Measurements from ENCODE around the gene E2F1. TPM values are rescaled to one million over a fixed set of nuclear protein-coding genes. Genes with fewer than 3 reads are reported as not detected.
"Not testable (repeated sequence)": the region's sequence is repeated elsewhere in the genome, so short reads cannot be mapped to it uniquely, and the experiment has no call there.

E2F1 gene
- total RNA-seq, 1 experiment from 2014 or later = 64.2 TPM

DNA sequence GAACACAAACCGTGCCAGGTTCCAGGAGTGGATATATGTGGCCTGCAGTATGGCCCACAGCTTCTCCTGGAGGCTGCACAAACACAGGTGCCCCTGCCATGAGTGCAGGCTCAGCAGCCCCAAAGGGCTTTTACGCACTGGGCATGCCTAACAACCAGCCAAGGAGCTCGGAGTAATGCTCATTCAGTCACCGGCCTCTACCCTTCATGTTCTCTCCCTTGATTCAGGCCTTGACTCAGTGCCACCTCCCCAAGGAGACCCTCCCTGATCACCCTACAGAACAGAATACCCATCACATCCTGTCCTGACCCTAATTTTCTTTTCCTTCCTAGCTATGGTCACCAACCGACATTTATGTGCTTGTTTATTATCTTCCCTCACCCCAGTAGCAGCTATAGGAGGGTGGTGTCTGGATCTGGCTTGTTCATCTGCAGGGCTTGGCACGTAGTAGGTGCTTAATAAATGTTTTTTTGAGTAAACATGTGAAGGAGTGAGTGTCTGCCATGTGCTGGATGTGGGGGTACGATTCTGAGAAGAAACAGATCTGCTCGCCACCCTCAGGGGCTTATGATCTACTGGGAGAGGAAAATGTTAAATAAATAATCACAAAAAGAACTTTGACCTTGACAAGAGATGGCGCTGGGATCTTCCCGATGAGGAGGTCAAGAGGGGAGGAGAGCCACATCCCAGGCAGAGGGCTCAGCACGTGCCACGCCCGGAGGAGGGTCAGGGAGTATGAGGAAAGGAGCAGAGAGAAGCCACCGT lies 24.7 kb upstream of the E2F1 start:
- no peak for DNase-seq (ENCODE audit: low read depth)

DNA sequence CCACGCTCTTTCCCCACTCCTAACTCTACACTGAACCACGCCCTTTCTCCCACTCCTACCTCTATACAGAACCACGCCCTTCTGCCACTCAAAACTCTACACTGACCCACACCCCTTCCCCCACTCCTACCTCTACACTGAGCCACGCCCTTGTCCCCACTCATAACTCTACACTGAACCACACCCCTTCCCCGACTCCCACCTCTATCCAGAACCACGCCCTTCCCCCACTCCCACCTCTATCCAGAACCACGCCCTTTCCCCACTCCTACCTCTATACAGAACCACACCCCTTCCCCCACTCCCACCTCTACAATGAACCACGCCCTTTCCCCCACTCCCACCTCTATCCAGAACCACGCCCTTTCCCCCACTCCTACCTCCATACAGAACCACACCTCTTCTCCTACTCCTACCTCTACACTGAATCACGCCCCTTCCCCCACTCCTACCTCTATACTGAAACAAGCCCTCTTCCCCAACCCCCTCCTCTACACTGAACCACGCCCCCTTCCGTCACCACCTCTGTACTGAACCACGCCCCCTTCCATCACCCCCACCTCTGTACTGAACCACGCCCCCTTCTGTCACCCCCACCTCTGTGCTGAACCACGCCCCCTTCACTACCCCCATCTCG lies 23.8 kb upstream of the E2F1 start:
- no peak for DNase-seq (ENCODE audit: low read depth)

GRCh38 chr20:33709398-33709797 lies 23.2 kb upstream of the E2F1 start:
- DNase-seq (ENCODE audit: low read depth) = no peak

DNA sequence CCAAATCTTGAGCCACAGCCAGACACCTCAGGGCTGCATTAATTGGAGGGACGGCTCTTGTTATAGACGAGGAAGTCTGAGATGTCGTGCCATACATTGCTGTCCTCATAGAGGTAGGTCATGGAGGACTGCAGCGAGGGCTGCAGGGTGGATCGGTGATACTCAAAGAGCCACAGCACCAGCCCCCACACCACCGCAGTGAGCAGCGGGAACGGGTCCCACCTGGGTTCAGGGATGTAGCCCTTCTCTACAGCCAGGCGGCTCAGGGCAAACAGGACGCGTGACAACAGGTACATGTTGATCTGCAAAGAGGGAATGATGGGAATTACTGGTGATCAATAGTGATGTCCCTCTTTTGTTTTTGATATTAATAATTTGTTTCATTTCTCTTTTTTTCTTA lies 21.5 kb upstream of the E2F1 start:
- no peak for DNase-seq (ENCODE audit: low read depth)

DNA sequence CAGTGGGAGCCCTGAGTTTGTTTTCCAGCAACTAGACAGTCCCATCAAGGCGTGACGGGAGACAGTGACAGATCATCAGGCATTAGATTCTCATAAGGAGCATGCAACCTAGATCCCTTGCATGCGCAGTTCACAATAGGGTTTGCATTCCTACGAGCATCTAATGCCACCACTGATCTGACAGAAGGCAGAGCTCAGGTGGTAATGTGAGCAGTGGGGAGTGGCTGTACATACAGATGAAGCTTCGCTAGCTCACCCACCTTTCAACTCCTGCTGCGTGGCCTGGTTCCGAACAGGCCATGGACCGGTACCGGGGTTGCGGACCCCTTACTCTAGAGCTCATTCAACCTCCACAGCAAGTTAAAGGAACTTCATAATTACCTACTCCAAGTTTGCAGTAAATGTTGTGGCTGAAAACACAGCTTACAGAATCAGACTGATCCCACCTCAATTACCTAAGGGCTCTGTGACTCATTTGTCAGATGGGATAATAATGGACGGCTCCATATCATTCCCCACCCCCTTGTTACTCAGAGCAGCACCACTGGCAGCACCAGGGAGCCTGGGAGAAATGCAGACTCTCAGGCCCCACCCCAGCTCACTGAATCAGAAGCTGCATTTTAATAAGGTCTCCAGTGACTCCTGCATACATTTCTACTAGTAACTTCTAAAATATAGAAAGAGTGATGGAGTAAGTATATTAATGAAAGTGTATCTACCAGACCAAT lies 18.2 kb upstream of the E2F1 start:
- DNase-seq (ENCODE audit: low read depth) = peak; percentile 41

GRCh38 chr20:33703498-33704137 lies 17.4 kb upstream of the E2F1 start:
- no peak for DNase-seq (ENCODE audit: low read depth)

GRCh38 chr20:33702861-33703260 lies 16.7 kb upstream of the E2F1 start:
- no peak for DNase-seq (ENCODE audit: low read depth)

DNA sequence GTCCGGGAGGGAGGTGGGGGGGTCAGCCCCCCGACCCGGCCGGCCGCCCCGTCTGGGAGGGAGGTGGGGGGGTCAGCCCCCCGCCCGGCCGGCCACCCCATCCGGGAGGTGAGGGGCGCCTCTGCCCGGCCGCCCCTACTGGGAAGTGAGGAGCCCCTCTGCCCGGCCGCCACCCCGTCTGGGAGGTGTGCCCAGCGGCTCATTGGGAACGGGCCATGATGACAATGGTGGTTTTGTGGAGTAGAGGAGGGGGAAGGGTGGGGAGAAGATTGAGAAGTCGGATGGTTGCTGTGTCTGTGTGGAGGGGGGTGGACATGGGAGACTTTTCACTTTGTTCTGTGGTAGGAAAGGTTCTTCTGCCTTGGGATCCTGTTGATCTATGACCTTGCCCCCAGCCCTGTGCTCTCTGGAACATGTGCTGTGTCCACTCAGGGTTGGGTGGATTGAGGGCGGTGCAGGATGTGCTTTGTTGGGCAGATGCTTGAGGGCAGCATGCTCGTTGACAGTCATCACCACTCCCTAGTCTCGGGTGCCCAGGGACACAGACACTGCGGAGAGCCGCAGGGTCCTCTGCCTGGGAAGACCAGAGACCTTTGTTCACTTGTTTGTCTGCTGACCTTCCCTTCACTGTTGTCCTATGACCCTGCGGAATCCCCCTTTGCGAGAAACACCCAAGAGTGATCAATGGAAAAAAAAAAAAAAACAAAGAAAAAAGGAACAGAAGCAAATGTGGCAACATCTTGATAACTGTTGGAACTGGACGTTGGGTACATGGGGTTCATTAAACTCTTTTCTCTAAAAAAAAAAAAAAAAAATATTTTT lies 15.7 kb upstream of the E2F1 start:
- DNase-seq (ENCODE audit: low read depth) = no peak

DNA sequence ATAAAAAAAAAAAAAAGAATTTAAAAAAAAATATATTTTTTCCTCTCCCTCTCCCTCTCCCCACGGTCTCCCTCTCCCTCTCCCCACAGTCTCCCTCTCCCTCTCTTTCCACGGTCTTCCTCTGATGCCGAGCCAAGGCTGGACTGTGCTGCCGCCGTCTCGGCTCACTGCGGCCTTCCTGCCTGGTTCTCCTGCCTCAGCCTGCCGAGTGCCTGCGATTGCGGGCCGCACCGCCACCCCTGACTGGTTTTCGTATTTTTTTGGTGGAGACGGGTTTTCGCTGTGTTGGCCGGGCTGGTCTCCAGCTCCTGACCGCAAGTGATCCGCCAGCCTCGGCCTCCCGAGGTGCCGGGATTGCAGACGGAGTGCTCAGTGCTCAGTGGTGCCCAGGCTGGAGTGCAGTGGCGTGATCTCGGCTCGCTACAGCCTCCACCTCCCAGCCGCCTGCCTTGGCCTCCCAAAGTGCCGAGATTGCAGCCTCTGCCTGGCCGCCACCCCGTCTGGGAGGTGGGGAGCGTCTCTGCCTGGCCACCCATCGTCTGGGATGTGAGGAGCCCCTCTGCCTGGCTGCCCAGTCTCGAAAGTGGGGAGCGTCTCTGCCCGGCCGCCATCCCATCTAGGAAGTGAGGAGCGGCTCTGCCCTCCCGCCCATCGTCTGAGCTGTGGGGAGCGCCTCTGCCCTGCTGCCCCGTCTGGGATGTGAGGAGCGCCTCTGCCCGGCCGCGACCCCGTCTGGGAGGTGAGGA lies 14.7 kb upstream of the E2F1 start:
- DNase-seq (ENCODE audit: low read depth) = not testable (repeated sequence)

GRCh38 chr20:33698966-33699365 lies 12.8 kb upstream of the E2F1 start:
- DNase-seq (ENCODE audit: low read depth) = not testable (repeated sequence)

- DNase-seq (ENCODE audit: low read depth) = peak; percentile 26
Measured at GRCh38 chr20:33697129-33697528, 10.9 kb upstream of the E2F1 start.

GRCh38 chr20:33696448-33696847 lies 10.3 kb upstream of the E2F1 start:
- no peak for DNase-seq (ENCODE audit: low read depth)

DNA sequence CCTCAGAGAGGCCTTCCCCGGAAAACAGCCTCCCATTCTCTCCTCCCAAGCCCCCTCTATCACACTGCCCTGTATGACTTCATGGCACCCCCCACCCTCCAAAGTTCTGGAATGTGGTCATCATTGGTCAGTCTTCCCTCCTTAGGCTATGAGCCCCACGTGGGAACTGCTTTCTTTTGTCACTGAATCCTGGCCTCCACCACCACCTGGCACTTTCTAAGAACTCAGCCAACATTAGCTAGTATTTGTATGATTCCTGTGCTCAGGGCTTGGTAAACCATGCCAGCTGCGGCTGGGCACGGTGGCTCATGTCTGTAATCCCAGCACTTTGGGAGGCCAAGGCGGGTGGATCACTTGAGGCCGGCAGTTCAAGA lies 8.4 kb upstream of the E2F1 start:
- no peak for DNase-seq (ENCODE audit: low read depth)

DNA sequence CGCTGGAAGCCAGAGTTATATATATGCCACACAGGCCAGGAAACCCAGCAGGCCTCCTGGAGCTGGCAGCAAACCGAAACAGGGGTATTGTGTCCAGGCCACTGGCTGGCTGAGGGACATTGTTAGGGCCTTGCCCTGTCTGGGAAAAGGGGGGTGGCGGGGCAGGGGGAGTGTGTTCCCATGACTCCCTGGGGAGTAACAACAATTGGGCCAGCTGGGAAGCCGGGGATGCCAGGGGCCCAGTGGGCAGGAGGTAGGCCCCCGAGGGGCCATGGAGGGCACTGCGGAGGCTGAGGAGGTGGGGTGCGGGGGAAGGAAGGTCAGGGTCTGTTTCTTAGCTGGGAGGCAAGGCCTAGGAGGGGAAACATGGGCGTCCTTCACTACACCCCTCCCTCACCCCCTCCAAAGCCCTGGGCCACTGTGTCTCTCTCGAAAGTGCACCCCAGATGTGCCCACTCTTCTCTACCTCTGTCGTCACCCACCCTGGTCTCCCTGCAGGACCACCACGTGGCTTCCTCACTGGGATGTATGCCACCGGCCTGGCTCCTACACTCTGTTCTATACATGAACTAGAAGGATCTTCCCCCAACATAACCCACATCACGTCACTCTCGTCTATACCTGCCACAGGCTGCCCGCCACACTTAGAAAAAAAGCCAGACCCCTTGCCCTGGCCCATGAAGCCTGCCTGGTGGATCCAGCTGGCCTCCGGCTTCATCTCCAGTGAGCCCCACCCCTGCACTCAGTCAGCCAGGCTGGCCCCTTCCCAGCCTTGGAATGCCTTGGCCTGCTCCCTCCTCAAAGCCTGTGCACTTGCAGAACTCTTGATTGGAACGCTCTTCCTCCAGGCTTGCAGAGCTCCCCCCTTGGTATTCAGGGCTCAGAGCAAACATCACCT lies 7.8 kb upstream of the E2F1 start:
- no peak for DNase-seq (ENCODE audit: low read depth)

DNA sequence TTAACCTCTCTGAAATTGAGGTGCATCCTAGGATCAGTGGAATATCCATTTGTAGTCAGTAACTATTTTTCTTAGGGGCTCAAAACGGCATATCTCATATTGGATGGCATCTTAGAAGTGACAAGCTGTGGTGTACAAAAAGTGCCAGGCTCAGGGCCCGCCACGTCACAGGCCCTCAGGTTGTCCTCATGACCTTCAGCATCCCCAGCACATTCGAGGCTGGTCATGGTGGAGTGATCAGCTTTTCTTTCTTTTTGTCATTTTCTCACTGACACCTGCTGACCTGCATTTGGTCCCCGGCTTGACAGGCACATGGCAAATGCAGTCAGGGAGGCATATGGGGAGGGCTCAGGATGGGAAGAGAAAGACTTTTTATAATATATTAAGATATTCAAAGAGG lies 7.1 kb upstream of the E2F1 start:
- no peak for DNase-seq (ENCODE audit: low read depth)

GRCh38 chr20:33689973-33690372 lies 3.8 kb upstream of the E2F1 start:
- peak; percentile 85 for DNase-seq (ENCODE audit: low read depth)

GRCh38 chr20:33689493-33689892 lies 3.3 kb upstream of the E2F1 start:
- DNase-seq (ENCODE audit: low read depth) = no peak

- DNase-seq (ENCODE audit: low read depth) = no peak
Measured at GRCh38 chr20:33688938-33689424, 2.8 kb upstream of the E2F1 start.

All from LHCN-M2 (cell line).